Measurements from ENCODE around the gene ATG4D.
"Not testable (repeated sequence)": the region's sequence is repeated elsewhere in the genome, so short reads cannot be mapped to it uniquely, and the experiment has no call there.

ATG4D gene

DNA sequence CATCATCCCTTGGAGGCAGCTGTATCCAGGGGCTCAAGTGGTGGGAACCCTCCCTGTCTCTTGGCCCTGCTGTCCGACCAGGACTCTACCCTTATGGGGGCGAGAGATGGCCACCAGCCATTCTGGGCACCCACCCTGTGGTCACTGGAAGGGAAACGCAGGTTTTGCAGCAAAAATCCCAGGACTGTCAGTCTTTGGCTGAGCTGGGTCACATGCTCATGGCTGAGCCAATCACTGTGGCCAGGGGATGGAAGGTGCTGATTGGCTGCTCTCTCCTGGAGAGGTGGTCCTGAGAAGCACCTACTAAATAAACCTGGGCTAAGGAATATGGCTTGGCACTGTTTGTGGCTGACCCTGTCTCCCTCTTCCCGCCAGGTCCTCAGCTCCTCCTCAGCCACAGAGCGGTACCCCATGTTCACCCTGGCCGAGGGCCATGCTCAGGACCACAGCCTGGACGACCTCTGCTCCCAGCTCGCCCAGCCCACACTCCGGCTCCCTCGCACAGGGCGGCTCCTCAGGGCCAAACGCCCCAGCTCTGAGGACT lies 8.9 kb downstream of the ATG4D start:
- DNase-seq (ENCODE audit: low read depth): peak; percentile 30

DNA sequence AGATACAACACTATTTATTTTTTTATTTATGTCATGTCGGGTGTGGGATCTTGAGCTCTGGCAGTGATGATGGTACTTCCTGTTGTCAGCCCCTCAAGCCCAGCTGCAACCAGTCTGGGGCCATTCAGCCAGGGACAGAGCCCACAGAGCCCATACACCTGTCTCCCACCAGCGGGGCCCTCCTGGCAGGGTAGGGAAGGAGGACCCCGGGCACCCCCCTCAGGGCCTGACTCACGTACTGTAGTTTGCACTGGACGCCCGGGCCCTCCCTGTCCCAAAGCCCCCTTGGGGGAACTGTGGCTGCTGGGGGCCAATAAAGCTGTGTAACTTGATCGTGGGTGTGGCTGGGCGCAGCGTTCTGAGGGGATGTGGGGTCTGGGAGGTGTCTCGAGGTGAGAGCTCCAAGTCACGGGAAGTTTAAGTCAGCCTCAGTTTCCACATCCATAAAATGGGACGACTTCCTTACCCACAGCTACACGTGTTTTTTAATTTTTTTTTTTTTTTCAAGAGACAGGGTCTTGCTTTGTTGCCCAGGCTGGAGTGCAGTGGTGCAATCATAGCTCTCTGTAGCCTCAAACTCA lies 9.5 kb downstream of the ATG4D start:
- no peak for DNase-seq (ENCODE audit: low read depth)

DNA sequence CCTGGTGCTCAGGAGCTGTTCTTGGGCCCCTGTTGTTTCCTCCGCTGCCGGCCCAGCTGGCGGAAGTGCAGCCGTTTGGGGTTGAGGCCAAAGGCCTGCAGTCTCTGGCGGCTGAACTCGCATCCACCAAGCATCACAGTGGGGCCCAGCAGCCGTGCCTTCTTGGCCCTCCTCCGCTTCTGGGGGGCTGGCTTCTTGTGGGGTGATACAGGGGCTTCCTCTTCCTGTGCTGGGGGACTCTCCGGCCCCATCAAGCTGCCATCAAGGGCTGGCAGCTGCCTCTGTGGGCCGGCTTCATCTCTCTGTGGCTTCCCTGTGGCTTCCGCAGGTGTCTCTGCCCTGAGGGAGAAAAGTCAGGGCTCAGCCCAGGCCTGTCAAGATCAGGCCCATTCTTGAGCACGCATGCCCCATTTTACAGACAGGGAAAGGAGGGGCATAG lies 10.3 kb downstream of the ATG4D start:
- DNase-seq (ENCODE audit: low read depth): no peak

DNA sequence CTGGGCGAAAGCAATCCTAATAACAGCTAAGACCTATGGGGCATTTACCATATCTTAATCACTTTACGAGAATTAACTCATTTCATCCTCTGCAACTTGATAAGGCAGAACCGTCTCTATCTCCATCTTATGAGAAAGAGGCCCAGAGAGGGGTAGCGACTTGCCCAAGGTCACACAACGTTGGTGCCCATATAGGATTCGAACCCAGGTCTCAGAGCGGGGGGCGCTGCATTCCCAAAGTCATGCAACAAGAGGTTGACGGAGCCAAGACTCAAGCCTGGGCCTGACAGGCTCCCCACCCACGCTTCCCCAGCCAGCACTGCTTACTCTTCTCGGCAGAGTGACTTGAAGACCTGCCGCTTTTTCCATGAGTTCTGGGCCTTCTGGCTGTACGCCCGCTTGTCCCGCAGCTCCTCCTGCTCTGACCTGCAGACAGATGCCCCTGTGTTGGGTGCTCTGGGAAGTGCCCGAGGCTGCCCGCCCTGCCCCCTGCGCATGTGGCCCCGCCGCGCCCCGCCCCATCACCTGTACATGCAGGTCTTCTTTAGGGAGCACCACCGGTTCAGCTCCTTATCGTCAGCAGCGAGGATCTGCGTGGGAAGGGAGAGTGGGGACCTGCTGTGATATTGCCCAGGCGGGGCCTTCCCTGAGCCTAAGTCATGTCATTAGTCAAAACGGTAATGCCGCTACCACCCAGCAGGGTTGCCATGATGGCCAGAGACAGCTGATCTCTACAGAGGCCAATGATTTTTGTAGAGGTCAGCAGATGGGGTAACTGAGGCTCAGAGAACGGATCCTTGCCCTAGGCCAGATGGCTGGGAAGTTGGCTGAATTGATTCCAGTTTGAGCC lies 11.3 kb downstream of the ATG4D start:
- DNase-seq (ENCODE audit: low read depth): no peak

DNA sequence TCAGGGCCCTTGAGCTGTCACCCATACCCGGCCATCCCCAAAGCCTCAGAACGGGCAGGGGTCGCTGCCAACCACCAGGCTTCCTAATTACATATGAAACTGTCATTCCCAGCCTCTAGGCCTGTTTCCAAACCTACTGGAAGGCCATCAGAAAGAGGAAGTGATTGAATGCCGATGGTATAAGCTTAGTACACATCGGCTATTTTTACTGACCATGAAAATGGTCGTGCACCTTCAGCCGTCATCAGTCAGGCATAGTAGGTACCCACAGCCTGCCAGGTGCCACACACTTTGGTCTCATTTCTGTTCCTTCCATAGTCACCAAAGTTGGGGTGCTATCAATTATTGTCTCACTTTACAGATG lies 11.9 kb downstream of the ATG4D start:
- DNase-seq (ENCODE audit: low read depth): no peak

DNA sequence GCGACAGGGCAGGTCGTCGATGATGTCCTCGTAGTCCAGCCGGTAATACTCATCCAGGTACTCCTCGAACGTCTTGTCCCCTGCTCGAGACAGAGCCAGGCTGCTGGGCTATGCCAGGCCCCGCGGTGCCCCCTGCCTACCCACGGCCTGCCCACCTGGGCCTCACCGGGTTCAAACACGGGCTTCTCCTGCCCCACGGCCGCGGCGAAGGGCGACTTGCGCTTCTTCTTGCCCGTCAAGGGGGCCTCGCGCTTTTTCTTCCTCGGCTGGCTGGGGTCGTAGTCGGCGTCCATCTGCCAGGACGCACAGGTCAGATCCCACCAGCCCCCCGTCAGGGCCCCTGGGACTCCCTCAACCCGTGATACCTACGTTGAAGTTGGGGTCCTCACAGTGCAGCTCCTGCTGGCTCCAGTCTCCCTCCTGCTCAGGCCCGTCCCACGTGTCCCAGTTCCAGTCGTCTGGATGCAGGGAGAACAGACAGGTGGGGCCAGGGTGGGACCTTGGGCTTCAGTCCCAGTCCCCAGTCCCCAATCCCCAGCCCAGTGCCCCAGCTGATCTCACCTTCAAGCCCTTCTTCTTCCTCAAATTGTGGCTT lies 14.0 kb downstream of the ATG4D start:
- DNase-seq (ENCODE audit: low read depth): no peak

DNA sequence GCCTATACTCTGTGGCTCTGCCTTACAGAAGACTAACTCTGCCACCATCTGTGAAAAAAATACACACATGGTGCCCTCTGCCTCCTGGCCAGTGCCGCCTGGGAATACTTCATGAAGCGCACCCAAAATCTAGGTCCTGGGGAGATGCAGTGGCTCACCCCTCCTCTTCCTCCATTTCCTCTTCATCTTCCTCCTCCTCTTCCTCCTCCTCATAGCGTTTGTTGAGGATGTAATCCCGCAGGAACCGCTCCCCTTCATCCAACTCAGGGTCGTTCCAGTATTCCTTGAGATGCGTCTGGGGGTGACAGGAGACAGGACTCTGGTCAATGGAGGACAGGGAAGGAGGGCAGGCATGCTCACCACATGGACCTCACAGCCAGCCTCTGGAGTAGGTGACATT lies 16.4 kb downstream of the ATG4D start:
- DNase-seq (ENCODE audit: low read depth): no peak

DNA sequence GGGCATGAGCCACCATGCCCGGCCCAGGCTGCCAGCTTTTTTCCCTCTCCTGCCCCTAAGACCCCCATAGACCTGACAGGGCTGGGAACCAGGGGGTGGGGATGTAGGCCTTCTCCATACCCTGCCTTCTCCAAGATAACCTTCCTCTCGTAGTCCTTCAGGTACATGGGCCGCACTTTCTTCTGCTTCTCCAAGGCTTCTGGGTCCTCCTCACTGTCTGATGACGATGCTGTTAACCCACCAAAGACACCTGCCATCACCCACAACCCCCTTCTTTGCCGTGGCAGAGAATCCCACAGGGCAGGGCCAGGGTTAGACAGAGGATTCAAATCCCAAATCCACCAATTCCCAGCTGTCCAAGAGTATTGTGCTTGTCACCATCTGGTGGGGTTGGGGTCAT lies 18.9 kb downstream of the ATG4D start:
- no peak for DNase-seq (ENCODE audit: low read depth)

DNA sequence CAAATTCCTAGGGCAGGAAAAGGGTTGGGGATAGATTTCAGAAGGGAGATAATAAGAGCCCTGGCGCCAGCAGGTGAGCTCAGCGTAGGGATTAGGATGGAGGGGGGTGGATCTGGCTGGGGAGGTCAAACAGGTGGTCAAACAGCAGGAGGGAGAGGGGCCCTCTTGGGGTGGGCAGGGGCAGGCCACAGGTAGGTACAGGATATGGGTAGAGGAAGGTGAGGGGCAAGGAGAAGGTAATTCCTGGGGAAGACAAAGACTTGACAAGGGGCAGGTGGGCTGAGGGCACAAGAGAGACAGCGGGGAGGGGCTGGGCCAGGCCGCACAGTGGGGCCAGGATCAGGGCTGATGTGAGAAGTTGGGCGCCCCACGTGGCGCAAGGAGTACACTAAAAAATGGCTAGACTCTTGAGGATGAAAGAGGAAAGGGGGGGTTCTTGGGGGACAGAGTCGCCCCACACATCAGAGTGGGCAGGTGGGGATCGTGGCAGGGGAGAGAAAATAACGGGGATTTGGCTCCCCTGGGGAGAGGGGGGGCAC lies 21.4 kb downstream of the ATG4D start:
- peak; percentile 54 for DNase-seq (ENCODE audit: low read depth)

DNA sequence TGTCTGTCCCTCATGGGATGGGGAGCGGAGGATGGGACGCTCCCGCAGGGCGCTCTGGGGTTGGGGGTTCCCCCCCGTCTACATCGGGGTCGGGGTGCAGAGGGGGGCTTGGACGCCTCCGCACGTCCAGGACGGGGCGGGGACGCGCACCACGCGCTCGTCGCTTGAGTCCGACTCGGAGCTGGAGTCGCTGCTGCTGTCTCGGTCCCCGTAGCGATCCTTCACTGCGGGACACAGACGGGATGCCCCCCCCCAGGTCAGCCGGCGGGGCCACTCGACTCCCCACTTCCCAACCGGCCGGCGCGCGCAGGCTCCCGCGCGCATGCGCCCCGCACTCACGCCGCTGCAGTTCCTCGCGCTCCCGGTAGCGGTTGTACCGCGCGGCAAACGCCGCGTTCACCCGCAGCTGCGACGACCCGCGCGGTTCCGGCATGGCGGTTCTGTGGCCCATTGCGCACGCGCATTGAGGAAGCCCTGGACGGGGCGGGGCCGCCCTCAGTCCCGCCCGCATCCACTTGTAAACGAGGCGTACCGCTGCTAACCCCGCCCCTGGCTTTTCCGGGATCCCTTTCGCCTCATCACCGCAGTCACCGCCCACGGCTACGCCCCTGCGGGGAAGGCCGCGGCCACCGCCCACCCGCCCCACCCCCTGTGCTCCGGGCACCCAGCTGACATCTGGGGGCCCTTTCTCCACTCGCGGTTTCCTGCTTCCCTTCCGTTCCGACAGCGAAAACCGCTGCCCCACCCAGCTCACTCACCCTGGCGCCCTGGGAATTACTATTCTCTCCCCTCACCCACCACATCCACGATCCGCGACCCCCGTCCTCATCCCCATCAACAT lies 22.1 kb downstream of the ATG4D start, which contains the start of gene KRI1:
Gene KRI1, minus strand, starts transcription at position 444 of the 841 bp plus-strand sequence. Its CDS starts 11 bp downstream, at position 433.
- DNase-seq (ENCODE audit: low read depth): peak; percentile 98

DNA sequence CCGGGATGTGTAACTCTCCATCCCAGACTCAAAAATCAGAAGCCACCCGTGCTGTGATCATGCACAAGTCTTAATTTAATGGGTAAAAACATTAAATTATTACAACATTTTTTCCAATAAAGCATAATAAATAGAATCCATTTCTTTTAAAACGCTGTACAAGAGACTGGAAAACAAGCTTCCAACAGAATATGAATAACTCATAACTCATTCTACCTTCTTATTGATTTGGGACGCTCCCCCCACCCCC lies 22.6 kb downstream of the ATG4D start:
- no peak for DNase-seq (ENCODE audit: low read depth)

DNA sequence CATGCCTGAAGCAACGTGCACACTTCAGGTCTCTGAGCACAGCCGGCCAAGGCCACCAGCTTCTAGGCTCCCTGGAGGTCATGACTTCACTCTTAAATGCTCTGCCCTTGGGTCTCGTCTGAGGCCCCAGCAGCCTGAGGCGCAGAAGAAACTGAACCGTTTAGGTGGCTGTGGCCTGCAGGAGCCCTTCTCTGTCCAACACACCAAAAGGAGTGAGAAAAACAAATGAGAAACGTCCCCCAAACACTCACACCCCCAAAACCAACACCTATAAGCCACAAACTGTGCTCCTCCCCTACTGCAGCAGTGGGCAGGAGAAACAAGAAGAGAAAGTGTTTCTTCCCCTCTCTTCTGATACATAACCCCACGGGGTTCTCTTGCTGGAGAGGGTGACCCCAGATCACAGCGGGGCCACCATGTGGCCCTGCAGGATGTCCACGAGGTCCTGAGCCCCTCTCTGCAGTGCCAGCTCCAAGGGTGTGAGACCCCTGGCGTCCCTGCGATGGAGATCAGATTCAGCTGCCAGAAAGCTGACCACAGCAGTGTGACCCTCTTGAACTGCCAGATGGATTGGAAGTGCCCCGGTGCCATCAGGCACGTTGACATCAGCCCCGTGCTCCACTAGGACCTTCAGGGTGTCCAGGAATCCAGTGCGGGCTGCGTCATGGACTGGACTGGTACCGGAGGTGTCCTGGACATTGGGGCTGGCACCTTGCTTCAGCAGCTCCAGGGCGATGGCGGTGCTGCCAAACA lies 23.1 kb downstream of the ATG4D start:
- no peak for DNase-seq (ENCODE audit: low read depth)

DNA sequence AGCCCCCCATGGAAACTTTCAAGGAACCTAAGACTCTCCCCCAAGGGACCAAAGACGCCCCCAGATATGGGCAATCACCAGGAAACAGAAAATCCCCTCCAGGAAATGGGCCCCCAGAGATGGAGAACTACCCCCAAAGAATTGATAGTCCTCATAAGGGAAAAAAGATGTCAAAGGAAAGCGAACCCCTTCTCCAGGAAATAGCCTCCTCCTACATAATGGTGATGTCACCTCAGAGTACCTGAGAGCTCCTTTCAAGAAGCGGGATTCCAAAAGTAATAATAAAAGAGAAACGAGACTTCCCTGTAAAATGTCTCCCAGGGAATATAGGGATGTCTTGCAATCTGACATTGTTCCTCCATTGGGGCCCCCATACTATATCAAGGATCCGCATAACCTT lies 24.0 kb downstream of the ATG4D start:
- no peak for DNase-seq (ENCODE audit: low read depth)

DNA sequence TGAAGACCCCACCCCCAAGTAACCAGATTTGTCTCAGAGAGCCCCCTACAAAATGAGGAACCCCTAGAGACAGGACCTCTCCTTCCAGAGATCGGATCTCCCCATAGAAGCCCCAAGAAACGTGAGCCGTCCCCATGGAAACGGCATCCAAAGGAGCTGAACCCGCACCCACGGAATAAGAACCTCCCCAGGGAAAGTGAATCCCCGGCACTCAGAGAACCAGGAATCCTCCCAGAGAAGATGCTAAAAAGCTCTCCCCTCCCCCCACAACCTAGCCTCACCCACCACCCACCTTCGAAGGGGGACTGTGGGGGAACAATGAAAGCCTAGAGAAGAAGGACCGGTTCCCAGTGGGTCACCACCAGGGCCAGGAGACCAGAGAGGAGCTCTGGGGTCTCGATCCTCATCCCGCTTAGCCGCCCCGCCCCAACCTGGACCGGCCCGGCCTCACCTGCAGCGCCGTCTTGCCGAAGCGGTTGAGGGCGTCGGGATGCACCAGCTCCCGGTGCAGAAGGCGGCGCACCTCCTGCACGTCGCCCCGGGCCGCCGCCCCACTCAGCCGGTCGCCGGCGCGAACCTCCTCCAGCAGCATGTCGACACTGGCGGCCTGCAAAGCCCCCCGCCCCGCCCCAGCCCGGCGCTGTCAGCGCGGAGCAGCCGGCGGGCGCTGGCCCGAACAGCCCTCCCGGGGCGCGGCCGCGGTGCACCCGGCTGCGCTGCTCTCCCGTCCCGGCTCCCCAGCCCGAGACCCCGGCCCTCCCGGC lies 24.5 kb downstream of the ATG4D start:
- peak; percentile 19 for DNase-seq (ENCODE audit: low read depth)

DNA sequence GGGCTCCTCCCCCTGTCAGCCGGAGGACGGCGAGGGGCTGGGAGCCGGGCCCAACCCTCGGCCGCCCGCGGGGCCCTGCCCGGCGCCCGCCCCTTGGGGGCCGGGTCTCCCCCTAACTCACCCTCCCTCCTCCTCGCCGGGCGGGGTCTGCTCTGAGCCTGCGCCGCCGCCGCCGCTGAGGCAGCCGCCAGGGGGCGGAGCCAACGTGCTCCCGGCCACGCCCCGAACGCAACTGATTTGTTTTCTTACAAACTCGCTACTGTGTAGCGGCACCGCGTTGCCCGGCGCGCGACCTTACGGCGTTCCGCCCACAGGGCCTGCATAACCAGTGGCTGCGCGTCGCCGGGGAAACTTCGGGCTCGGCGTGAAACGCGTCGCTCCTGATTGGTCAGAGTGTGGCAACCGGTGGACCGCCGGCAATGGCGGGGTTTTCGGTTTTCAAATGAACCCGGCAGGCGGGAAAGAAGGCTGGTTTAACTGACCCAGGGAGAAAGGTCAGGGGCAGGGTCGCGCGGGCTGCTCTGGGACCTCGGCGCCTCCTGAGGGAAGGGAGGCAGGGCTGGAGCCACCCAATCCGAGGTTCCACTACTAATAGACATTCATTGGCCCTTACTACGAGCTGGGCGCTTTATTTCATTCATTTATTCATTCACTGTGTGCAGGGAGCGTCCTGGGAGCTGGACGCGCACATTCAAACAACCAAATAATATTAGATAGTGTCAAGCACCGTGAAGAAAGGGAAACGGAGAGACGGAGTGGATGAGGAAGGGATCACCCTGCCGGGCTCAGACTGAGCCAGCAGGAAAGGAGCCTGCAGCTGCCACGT lies 25.3 kb downstream of the ATG4D start, which contains the start of gene CDKN2D:
Gene CDKN2D, minus strand, starts transcription at position 154 of the 826 bp plus-strand sequence. CDS start 326 bp downstream, outside the sequence.
- peak; percentile 99 for DNase-seq (ENCODE audit: low read depth)

DNA sequence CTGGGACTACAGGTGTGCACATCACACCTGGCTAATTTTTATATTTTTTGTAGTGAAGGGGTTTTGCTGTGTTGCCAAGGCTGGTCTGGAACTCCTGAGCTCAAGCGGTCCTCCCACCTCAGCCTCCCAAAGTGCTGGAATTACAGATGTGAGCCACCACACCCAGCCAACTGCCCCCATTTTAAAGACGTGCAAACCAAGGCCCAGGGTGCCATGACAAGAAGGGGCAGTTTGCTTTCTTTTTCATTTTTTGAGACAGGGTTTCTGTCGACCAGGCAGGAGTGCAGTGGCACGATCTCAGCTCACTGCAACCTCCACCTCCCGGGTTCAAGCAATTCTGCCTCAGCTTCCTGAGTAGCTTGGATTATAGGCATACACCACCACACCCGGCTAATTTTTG lies 30.1 kb downstream of the ATG4D start:
- not testable (repeated sequence) for DNase-seq (ENCODE audit: low read depth)

DNA sequence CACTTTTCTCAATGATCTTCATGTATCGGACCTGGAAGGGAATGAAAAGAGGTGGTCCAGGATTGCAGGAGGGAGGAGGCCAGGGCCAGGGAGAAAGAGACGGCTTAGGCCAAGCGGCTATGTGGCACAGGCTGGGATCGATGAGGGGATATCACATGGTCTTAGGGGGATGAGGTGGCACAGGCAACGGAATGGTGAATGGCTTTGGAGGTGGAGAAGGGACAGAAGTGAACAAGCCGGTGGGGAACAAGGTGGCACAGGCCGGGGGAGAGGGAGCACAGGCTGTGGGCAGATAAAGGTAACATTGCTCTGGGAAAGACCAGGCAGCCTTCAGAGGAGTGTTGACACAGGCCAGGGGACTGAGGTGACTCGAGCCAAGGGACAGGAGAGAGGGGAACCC lies 30.8 kb downstream of the ATG4D start:
- no peak for DNase-seq (ENCODE audit: low read depth)

DNA sequence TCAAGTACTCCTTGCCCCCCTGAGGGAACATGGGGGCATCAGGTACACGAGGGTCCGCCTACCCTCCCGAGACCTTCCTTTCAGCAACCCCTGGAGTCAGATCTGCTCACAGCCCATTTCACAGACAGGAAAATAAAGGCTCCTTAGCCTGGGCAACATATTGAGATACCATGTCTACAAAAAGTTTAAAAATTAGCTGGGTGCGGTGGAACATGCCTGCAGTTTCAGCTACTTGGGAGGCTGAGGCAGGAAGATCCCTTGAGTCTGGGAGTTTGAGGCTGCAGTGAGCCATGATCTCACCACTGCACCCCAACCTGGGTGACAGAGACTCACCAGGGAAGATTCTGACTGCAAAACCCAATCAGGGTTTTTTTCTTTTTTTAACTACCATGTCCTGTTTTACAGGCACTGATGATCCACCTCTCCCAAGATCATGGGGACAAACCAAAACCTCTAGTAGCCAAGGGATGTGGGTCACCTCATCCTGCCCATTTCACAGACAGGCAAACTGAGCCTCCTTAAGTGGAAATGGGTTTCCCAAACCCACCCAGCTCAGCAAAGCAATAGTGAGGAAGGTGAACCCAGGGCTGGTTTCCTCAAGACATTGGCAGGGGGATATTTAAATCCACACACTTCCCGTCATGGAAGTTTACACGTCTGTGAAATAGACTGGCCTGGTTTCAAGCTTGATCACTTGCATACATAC lies 31.5 kb downstream of the ATG4D start:
- DNase-seq (ENCODE audit: low read depth): no peak

DNA sequence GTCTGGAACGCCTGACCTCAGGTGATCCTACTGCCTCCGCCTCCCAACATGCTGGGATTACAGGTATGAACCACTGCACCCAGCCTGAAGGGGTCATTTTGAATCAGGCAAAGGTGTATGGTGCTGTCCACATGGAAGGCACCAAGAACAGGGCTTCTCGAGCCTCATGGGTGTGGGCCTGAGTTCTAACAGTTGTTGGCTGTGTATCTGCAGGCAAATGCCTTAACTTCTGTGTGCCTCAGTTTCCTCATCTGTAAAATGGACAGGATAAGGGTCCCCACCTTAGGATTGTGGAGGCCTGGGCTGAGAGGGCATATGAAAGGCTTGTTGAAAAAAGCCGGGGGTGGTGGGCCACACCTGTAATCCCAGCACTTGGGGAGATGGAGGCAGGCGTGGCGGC lies 34.2 kb downstream of the ATG4D start:
- DNase-seq (ENCODE audit: low read depth): no peak

Measured in EH (cell line).